ENCODE results near the gene PIH1D2. TPM values are rescaled to one million over a fixed set of nuclear protein-coding genes. Genes with fewer than 3 reads are reported as not detected.
A peak's percentile ranks its signal among the peaks of the same experiment; 100 is the strongest.
"Not testable (repeated sequence)": the region's sequence is repeated elsewhere in the genome, so short reads cannot be mapped to it uniquely, and the experiment has no call there.

Gene PIH1D2
- total and polyA plus RNA-seq, 2 experiments from 2014 or later = 0.60 to 3.1 TPM

DNA sequence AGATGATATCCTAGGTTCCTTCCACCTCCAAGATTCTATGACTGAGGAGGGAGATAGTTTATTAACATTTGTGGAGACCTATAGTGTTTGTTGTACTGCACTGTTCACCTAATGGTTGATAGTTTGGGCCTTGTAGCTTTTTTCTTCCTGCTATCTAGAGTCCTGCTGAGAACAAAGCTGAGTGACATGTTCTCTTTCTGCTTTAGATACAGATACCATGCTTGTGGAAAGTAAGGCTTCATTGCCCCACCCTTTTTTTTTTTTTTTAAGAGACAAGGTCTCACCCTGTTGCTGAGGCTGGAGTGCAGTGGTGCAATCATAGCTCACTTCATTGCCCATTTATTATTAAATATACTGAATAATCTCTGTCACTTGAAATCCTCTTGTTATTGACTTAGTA lies 36.3 kb downstream of the PIH1D2 start:
- no peaks in the 10 kb centered on the region for H3K9me2 ChIP-seq (replicated peaks; ENCODE audit: insufficient read depth)
- TF ChIP-seq, protein P1, sequence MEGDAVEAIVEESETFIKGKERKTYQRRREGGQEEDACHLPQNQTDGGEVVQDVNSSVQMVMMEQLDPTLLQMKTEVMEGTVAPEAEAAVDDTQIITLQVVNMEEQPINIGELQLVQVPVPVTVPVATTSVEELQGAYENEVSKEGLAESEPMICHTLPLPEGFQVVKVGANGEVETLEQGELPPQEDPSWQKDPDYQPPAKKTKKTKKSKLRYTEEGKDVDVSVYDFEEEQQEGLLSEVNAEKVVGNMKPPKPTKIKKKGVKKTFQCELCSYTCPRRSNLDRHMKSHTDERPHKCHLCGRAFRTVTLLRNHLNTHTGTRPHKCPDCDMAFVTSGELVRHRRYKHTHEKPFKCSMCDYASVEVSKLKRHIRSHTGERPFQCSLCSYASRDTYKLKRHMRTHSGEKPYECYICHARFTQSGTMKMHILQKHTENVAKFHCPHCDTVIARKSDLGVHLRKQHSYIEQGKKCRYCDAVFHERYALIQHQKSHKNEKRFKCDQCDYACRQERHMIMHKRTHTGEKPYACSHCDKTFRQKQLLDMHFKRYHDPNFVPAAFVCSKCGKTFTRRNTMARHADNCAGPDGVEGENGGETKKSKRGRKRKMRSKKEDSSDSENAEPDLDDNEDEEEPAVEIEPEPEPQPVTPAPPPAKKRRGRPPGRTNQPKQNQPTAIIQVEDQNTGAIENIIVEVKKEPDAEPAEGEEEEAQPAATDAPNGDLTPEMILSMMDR (IDR thresholded peaks at IDR 0.05; ENCODE audit: poor library complexity) = no peak
- TF ChIP-seq EZH2 (IDR thresholded peaks at IDR 0.05; ENCODE audit: borderline replicate concordance) (no peak), EZH2phosphoT487 (IDR thresholded peaks at IDR 0.05; ENCODE audit: low read depth, severe bottlenecking, unreplicated experiment) (no peak)
- no peak overlapping the region for H2AFZ ChIP-seq
- H3K79me2 ChIP-seq = peaks cover 3% of the 10 kb centered on the region
- H3K4me3 ChIP-seq = no peak overlapping the region
- H3K36me3 ChIP-seq (replicated peaks; ENCODE audit: insufficient read depth, low read depth) = no peaks in the 10 kb centered on the region
- no peak overlapping the region for H3K4me2 ChIP-seq
- H3K27me3 ChIP-seq = no peaks in the 10 kb centered on the region
- no peak overlapping the region for H3K27ac ChIP-seq
- no peaks in the 10 kb centered on the region for H3K4me1 ChIP-seq (ENCODE audit: insufficient read depth)
- no peaks in the 10 kb centered on the region for H4K20me1 ChIP-seq (ENCODE audit: insufficient read depth, poor library complexity, severe bottlenecking)
- DNase-seq (ENCODE audit: low spot score) = no peak
- no peaks in the 10 kb centered on the region for H3K9me3 ChIP-seq (ENCODE audit: low read depth)

DNA sequence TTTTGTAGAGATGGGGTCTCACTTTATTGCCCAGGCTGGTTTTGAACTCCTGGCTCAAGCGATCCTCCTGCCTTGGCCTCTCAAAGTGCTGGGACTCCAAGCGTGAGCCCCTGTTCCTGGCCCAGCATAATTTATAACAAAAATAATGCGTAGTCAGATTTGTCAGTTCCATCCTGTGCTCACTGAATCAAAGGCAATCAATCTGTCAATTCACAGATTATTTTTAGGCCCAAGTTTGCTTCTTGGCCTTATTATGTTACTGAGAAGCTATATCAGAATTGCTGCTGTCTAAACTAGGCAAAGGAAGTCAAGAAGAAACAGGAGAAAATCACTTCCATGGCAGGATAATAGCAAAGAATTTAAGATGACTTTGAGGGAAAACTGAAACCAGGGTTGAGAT lies 39.9 kb downstream of the PIH1D2 start:
- no peaks in the 10 kb centered on the region for H3K9me3 ChIP-seq (ENCODE audit: low read depth)
- H3K79me2 ChIP-seq = peaks cover 12% of the 10 kb centered on the region
- DNase-seq (ENCODE audit: low spot score) = no peak
- no peaks in the 10 kb centered on the region for H3K4me1 ChIP-seq (ENCODE audit: insufficient read depth)
- no peaks in the 10 kb centered on the region for H3K9me2 ChIP-seq (replicated peaks; ENCODE audit: insufficient read depth)
- H3K4me3 ChIP-seq = no peak overlapping the region
- H2AFZ ChIP-seq = no peak overlapping the region
- no peak overlapping the region for H3K4me2 ChIP-seq
- 98% methylated on average over 3 of the region's 3 CpGs for WGBS (ENCODE audit: low lambda C conversion rate, missing lambda C conversion rate)
- H3K27ac ChIP-seq = no peak overlapping the region
- no peaks in the 10 kb centered on the region for H4K20me1 ChIP-seq (ENCODE audit: insufficient read depth, poor library complexity, severe bottlenecking)
- no peaks in the 10 kb centered on the region for H3K36me3 ChIP-seq (replicated peaks; ENCODE audit: insufficient read depth, low read depth)
- TF ChIP-seq, protein P1 (IDR thresholded peaks at IDR 0.05; ENCODE audit: poor library complexity) = no peak
- TF ChIP-seq EZH2 (IDR thresholded peaks at IDR 0.05; ENCODE audit: borderline replicate concordance) = no peak
- no peak for TF ChIP-seq EZH2phosphoT487 (IDR thresholded peaks at IDR 0.05; ENCODE audit: low read depth, severe bottlenecking, unreplicated experiment)
- no peaks in the 10 kb centered on the region for H3K27me3 ChIP-seq

DNA sequence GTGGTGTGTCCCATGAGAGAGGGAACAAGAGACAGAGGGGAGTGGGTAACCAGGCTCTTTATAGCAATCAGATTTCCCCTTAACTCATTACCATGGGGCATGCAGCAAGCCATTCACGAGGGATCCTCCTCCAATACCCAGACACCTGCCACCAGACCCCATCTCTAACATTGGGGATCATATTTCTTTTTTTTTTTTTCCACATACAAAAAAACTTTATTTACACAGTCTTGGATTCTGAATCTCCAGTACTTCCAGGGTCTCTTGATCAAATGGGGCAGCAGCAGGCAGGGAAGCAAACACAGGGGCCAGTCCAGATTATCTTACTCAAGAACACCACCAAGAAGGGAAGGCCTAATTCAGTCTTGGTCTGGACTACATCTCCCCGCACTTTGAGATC lies 44.4 kb downstream of the PIH1D2 start:
- 92% methylated on average over 2 of the region's 2 CpGs for WGBS (ENCODE audit: low lambda C conversion rate, missing lambda C conversion rate)
- Histone ChIP-seq H3K79me2 (peaks cover 28% of the 10 kb centered on the region), H4K20me1 (ENCODE audit: insufficient read depth, poor library complexity, severe bottlenecking) (no peaks in the 10 kb centered on the region), H3K9me2 (replicated peaks; ENCODE audit: insufficient read depth) (no peaks in the 10 kb centered on the region), H3K4me1 (ENCODE audit: insufficient read depth) (no peaks in the 10 kb centered on the region), H3K4me3 (no peak overlapping the region), H3K9me3 (ENCODE audit: low read depth) (no peaks in the 10 kb centered on the region), H3K27ac (no peak overlapping the region), H3K27me3 (no peaks in the 10 kb centered on the region), H3K4me2 (no peak overlapping the region), H2AFZ (no peak overlapping the region), H3K36me3 (replicated peaks; ENCODE audit: insufficient read depth, low read depth) (no peaks in the 10 kb centered on the region)
- TF ChIP-seq EZH2phosphoT487 (IDR thresholded peaks at IDR 0.05; ENCODE audit: low read depth, severe bottlenecking, unreplicated experiment) = no peak
- TF ChIP-seq EZH2 (IDR thresholded peaks at IDR 0.05; ENCODE audit: borderline replicate concordance) = no peak
- TF ChIP-seq, protein P1 (IDR thresholded peaks at IDR 0.05; ENCODE audit: poor library complexity) = no peak
- DNase-seq (ENCODE audit: low spot score) = no peak

DNA sequence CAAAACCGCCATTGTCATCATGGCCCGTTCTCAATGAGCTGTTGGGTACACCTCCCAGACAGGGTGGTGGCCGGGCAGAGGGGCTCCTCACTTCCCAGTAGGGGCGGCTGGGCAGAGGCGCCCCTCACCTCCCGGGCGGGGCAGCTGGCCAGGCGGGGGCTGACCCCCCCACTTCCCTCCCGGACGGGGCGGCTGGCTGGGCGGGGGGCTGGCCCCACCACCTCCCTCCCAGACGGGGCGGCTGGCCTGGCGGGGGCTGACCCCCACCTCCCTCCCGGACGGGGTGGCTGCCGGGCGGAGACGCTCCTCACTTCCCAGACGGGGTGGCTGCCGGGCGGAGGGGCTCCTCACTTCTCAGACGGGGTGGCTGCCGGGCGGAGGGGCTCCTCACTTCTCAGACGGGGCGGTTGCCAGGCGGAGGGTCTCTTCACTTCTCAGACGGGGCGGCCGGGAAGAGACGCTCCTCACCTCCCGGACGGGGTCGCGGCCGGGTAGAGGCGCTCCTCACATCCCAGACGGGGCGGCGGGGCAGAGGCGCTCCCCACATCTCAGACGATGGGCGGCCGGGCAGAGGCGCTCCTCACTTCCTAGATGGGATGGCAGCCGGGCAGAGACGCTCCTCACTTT lies 46.9 kb downstream of the PIH1D2 start:
- not testable (repeated sequence) for H3K27ac ChIP-seq; H3K36me3 ChIP-seq (replicated peaks; ENCODE audit: insufficient read depth, low read depth); H4K20me1 ChIP-seq (ENCODE audit: insufficient read depth, poor library complexity, severe bottlenecking); H3K9me2 ChIP-seq (replicated peaks; ENCODE audit: insufficient read depth); H2AFZ ChIP-seq; DNase-seq (ENCODE audit: low spot score); H3K27me3 ChIP-seq; H3K4me1 ChIP-seq (ENCODE audit: insufficient read depth); H3K4me3 ChIP-seq; H3K9me3 ChIP-seq (ENCODE audit: low read depth)
- WGBS (ENCODE audit: low lambda C conversion rate, missing lambda C conversion rate) = 95% methylated on average over 13 of the region's 49 CpGs
- Histone ChIP-seq H3K79me2 (peaks cover 24% of the 10 kb centered on the region), H3K4me2 (peak overlapping the region; percentile 79)
